Panc1 (cell line): ENCODE measurements around the gene TMEM132E. TPM values are rescaled to one million over a fixed set of nuclear protein-coding genes. Genes with fewer than 3 reads are reported as not detected.

ENCODE experiments used
- ATAC-seq: fragments of 200-7000 bp; cut with Tn5 transposase; 2 replicates; pipeline ENCODE4 v1.9.1; 2020; ENCODE audit warnings: mild to moderate bottlenecking, moderate library complexity
- BruUV-seq: library from RNA; stranded (reverse); fragments of 400-500 nt; replicated peaks from 2 replicates; lab custom pipeline; 2021; lab: Mats Ljungman, UMichigan
- CTCF ChIA-PET: fragments of 300-600 bp; sonication (Branson Sonifier 250); formaldehyde crosslinking; loops from one replicate; lab custom pipeline; 2022; ENCODE audit warnings: antibody characterized with exemption; lab: Charles Lee
- POLR2A ChIA-PET: fragments of 300-600 bp; sonication (Branson Sonifier 250); formaldehyde crosslinking; loops from one replicate; lab custom pipeline; 2022; ENCODE audit warnings: antibody characterized with exemption; lab: Charles Lee
- DNase-seq: peaks from one replicate; pipeline ENCODE4 v3.0.0-alpha.2; 2010; ENCODE audit warnings: low read depth, low spot score
- H3K27ac ChIP-seq: 2 replicates; pipeline ENCODE4 v1.5.1; 2011; ENCODE audit warnings: mild to moderate bottlenecking, low read length, inconsistent platforms
- H3K27me3 ChIP-seq: fragments of 200-500 bp; sonication (Bioruptor generic); 2 replicates; pipeline ENCODE4 v1.6.0; 2014; ENCODE audit warnings: low read length, inconsistent platforms; ENCODE audit not compliant: control insufficient read depth, insufficient read depth
- H3K36me3 ChIP-seq: fragments of 200-500 bp; sonication (Bioruptor generic); 2 replicates; pipeline ENCODE4 v1.5.1; 2014; ENCODE audit warnings: inconsistent platforms, mild to moderate bottlenecking, low read length, moderate library complexity; ENCODE audit not compliant: control insufficient read depth, insufficient read depth
- H3K4me1 ChIP-seq: 2 replicates; pipeline ENCODE4 v1.5.1; 2011; ENCODE audit warnings: inconsistent platforms, mild to moderate bottlenecking, low read length, moderate library complexity; ENCODE audit not compliant: control insufficient read depth, insufficient read depth
- H3K4me3 ChIP-seq, 2 experiments: 2 replicates each; pipeline ENCODE4 v1.5.1; 2011 to 2012; ENCODE audit warnings: low read depth in 2 of 2, low read length in 2 of 2, mild to moderate bottlenecking in 2 of 2, inconsistent platforms in 1 of 2, moderate library complexity in 1 of 2
- H3K9me3 ChIP-seq: fragments of 200-500 bp; sonication (Bioruptor generic); 2 replicates; pipeline ENCODE4 v1.5.1; 2014; ENCODE audit warnings: low read depth, mild to moderate bottlenecking, inconsistent platforms, low read length, moderate library complexity; ENCODE audit not compliant: control insufficient read depth, insufficient read depth
- POLR2AphosphoS5 ChIP-seq: IDR thresholded peaks from 2 replicates; pipeline ENCODE4 v1.6.1; 2012; ENCODE audit warnings: mild to moderate bottlenecking, low read depth, low read length, moderate library complexity
- REST ChIP-seq, 2 experiments: IDR thresholded peaks; 2 replicates each; pipeline ENCODE4 v1.6.1; 2011 to 2012; ENCODE audit warnings: low read depth in 2 of 2, control low read depth in 1 of 2, low read length in 1 of 2, mild to moderate bottlenecking in 1 of 2, moderate library complexity in 1 of 2; ENCODE audit not compliant: insufficient read depth in 1 of 2
- SIN3A ChIP-seq: IDR thresholded peaks from 2 replicates; pipeline ENCODE4 v1.6.1; 2012; ENCODE audit warnings: low read depth, mild to moderate bottlenecking, low read length, moderate library complexity, borderline replicate concordance; ENCODE audit not compliant: insufficient read depth
- TCF7L2 ChIP-seq: IDR thresholded peaks from 2 replicates; pipeline ENCODE4 v1.6.1; 2011; ENCODE audit warnings: mild to moderate bottlenecking, low read depth, low read length, inconsistent platforms
- in situ Hi-C: cut with HindIII; loops from 2 replicates; pipeline ENCODE4 v1.10.0; 2016; ENCODE audit warnings: low sequenced_read_pairs, low pct_unique_long_range_greater_than_20kb
- intact Hi-C: fragments of 100-400 bp; cut with micrococcal nuclease; formaldehyde crosslinking; loops from one replicate; pipeline ENCODE4 v1.10.0; 2022; ENCODE audit not compliant: unreplicated experiment
- total RNA-seq: library from RNA; stranded (reverse); gene quantifications from one replicate; pipeline ENCODE4 v1.2.1, GENCODE V29; 2021; ENCODE audit not compliant: unreplicated experiment
- TF ChIP-seq, protein P1 (sequence below): fragments of 450-650 bp; IDR thresholded peaks from 2 replicates; pipeline ENCODE4 v1.5.1; 2017; ENCODE audit warnings: mild to moderate bottlenecking

TMEM132E gene
- total RNA-seq, 1 experiment from 2014 or later, result not detected

- DNase-seq (no peak), ATAC-seq (no peak)
- no peaks in the 10 kb centered on the region for H3K36me3 ChIP-seq
- TF ChIP-seq SIN3A (no peak), POLR2AphosphoS5 (no peak), TCF7L2 (no peak), REST (IDR thresholded peaks at IDR 0.05; ENCODE audit: insufficient read depth in 1 of 2, low read depth in 2 of 2, low read length in 1 of 2) (no peak)
- TF ChIP-seq, protein P1, sequence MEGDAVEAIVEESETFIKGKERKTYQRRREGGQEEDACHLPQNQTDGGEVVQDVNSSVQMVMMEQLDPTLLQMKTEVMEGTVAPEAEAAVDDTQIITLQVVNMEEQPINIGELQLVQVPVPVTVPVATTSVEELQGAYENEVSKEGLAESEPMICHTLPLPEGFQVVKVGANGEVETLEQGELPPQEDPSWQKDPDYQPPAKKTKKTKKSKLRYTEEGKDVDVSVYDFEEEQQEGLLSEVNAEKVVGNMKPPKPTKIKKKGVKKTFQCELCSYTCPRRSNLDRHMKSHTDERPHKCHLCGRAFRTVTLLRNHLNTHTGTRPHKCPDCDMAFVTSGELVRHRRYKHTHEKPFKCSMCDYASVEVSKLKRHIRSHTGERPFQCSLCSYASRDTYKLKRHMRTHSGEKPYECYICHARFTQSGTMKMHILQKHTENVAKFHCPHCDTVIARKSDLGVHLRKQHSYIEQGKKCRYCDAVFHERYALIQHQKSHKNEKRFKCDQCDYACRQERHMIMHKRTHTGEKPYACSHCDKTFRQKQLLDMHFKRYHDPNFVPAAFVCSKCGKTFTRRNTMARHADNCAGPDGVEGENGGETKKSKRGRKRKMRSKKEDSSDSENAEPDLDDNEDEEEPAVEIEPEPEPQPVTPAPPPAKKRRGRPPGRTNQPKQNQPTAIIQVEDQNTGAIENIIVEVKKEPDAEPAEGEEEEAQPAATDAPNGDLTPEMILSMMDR, result no peak
- H3K4me3 ChIP-seq, result no peak overlapping the region
- intact Hi-C loops (no loop called here), in situ Hi-C loops (no loop called here)
- H3K27ac ChIP-seq, result no peak overlapping the region
- H3K9me3 ChIP-seq, result no peaks in the 10 kb centered on the region
- ChIA-PET CTCF (no interaction called here), POLR2A (interaction anchor here (0.7 kb wide), 1 partner anchor 13 kb away, joined by 4 read pairs; no protein-coding TSS in a partner anchor)
- no peaks in the 10 kb centered on the region for H3K4me1 ChIP-seq
- H3K27me3 ChIP-seq, result peaks cover 24% of the 10 kb centered on the region
- BruUV-seq, result no TSS peak
Measured at GRCh38 chr17:34607917-34608316, 28.5 kb downstream of the TMEM132E start.

DNA sequence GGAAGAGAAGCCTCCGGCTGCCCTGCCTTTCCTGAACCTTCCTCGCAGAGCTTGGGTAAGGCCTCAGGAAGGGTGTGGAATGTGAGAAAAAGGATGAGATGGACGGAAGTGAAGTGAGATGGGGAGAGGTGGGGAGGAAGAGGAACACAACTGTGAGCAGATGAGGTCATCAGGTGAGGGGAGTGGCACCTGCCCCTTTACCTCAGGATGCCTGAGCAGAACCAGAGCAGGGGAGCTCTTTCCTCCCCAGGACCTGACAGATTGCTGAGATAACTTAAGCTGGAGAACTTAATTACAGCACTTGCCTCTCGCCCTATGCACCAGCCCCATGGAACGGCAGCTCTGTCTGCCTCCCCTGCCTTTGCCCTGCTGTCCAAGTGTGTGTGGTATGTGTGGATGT is 29.8 kb downstream of the TMEM132E start:
- Histone ChIP-seq H3K9me3 (no peaks in the 10 kb centered on the region), H3K27me3 (peaks cover 24% of the 10 kb centered on the region), H3K4me1 (no peaks in the 10 kb centered on the region), H3K36me3 (no peaks in the 10 kb centered on the region), H3K27ac (no peak overlapping the region), H3K4me3 (no peak overlapping the region)
- CTCF ChIA-PET, result no interaction called here
- POLR2A ChIA-PET, result no interaction called here
- in situ Hi-C loops, result no loop called here
- TF ChIP-seq, protein P1, result no peak
- TF ChIP-seq REST (IDR thresholded peaks at IDR 0.05; ENCODE audit: insufficient read depth in 1 of 2, low read depth in 2 of 2, low read length in 1 of 2) (no peak), TCF7L2 (no peak), SIN3A (no peak)
- intact Hi-C loops, result no loop called here
- no peak for ATAC-seq
- no TSS peak for BruUV-seq
- DNase-seq, result no peak
